K562 (cell line): ENCODE measurements around the gene TSR3. TPM values are rescaled to one million over a fixed set of nuclear protein-coding genes. Genes with fewer than 3 reads are reported as not detected.

ENCODE experiments used
- ATF7 ChIP-seq: fragments of 450-650 bp; IDR thresholded peaks from 2 replicates; pipeline ENCODE4 v1.7.1; 2014; ENCODE audit warnings: mild to moderate bottlenecking, moderate library complexity
- CHD2 ChIP-seq: IDR thresholded peaks from 2 replicates; pipeline ENCODE4 v1.6.1; 2011; ENCODE audit warnings: low read depth, low read length
- CHD4 ChIP-seq: fragments of 200-600 bp; sonication (generic); IDR thresholded peaks from 3 replicates; pipeline ENCODE4 v1.6.1; 2012; ENCODE audit warnings: low read depth, mild to moderate bottlenecking, mixed read lengths, low read length, inconsistent platforms; ENCODE audit not compliant: insufficient read depth, insufficient replicate concordance, poor library complexity, severe bottlenecking
- CTBP1 ChIP-seq: fragments of 450-650 bp; IDR thresholded peaks from 2 replicates; pipeline ENCODE4 v1.6.1; 2016; ENCODE audit warnings: borderline replicate concordance
- CXXC5 ChIP-seq: fragments of 250-450 bp; sonication (Bioruptor Pico); IDR thresholded peaks from 2 replicates; pipeline ENCODE4 v1.8.0; 2022; ENCODE audit warnings: inconsistent platforms, mild to moderate bottlenecking, moderate library complexity
- EGR1 ChIP-seq: fragments of 450-650 bp; conservative IDR thresholded peaks from 2 replicates; pipeline ENCODE4 v1.6.1; 2017; ENCODE audit warnings: mild to moderate bottlenecking
- FOSL1 ChIP-seq: fragments of 200-800 bp; sonication (Bioruptor generic); conservative IDR thresholded peaks from 2 replicates; pipeline ENCODE4 v1.6.1; 2016; ENCODE audit warnings: missing genetic modification characterization, missing compliant biosample characterization
- GABPA ChIP-seq: fragments of 200-800 bp; sonication (Bioruptor generic); conservative IDR thresholded peaks from 2 replicates; pipeline ENCODE4 v1.6.1; 2016; ENCODE audit warnings: low read depth, missing genetic modification characterization, missing compliant biosample characterization
- GABPB1 ChIP-seq: sonication (generic); formaldehyde crosslinking; IDR thresholded peaks from 2 replicates; pipeline ENCODE4 v1.8.0; 2022; ENCODE audit warnings: mild to moderate bottlenecking, missing genetic modification reagents
- MTA3 ChIP-seq: fragments of 450-650 bp; formaldehyde crosslinking; IDR thresholded peaks from 2 replicates; pipeline ENCODE4 v1.6.1; 2017; ENCODE audit warnings: mild to moderate bottlenecking, borderline replicate concordance
- NCOA1 ChIP-seq: fragments of 450-650 bp; IDR thresholded peaks from 2 replicates; pipeline ENCODE4 v1.6.1; 2016; ENCODE audit warnings: low read depth
- NFIC ChIP-seq: fragments of 450-650 bp; IDR thresholded peaks from 2 replicates; pipeline ENCODE4 v1.6.1; 2017; ENCODE audit warnings: mild to moderate bottlenecking, inconsistent platforms
- RBM14 ChIP-seq: fragments of 200-400 bp; formaldehyde crosslinking; IDR thresholded peaks from 2 replicates; pipeline ENCODE4 v1.6.1; 2018; ENCODE audit warnings: low read depth, mild to moderate bottlenecking, low read length, moderate library complexity, borderline replicate concordance; ENCODE audit not compliant: insufficient read depth
- SMARCA4 ChIP-seq: fragments of 450-650 bp; IDR thresholded peaks from 2 replicates; pipeline ENCODE4 v1.6.1; 2016
- SMARCC2 ChIP-seq: fragments of 450-650 bp; IDR thresholded peaks from 2 replicates; pipeline ENCODE4 v1.6.1; 2017; ENCODE audit warnings: antibody characterized with exemption, moderate library complexity, mild to moderate bottlenecking, low read depth
- TSC22D4 ChIP-seq: fragments of 450-650 bp; IDR thresholded peaks from 2 replicates; pipeline ENCODE4 v1.6.1; 2016; ENCODE audit warnings: missing genetic modification characterization, missing biosample characterization, control low read depth
- ZNF41 ChIP-seq: fragments of 250-450 bp; sonication (Bioruptor Pico); conservative IDR thresholded peaks from 2 replicates; pipeline ENCODE4 v1.4.0; 2020; ENCODE audit warnings: mild to moderate bottlenecking
- ZNF586 ChIP-seq: fragments of 450-650 bp; formaldehyde crosslinking; conservative IDR thresholded peaks from 2 replicates; pipeline ENCODE4 v1.4.0; 2020; ENCODE audit warnings: mild to moderate bottlenecking, moderate library complexity
- ZNF785 ChIP-seq: fragments of 250-450 bp; sonication (Bioruptor Pico); IDR thresholded peaks from 2 replicates; pipeline ENCODE4 v1.4.0; 2020; ENCODE audit warnings: mild to moderate bottlenecking
- polyA plus RNA-seq, 8 experiments: library from polyadenylated mRNA; depleted of rRNA in 4 of 8; stranded (reverse) in 5 of 8; unstranded in 3 of 8; fragments of >200 nt; fragmentation: Nextera tagmentation in 2 of 8; fragmentation: Illumina TruSeq in 1 of 8; extraction: Ambion mirVana in 2 of 8; extraction: Trizol in 1 of 8; gene quantifications; 2 replicates each; pipeline versions ENCODE4 v1.2.1 to v1.2.3, GENCODE V29; 2011 to 2014; ENCODE audit warnings: inconsistent platforms in 1 of 8, missing spikeins in 1 of 8
- total RNA-seq, 7 experiments: library from RNA; depleted of rRNA in 6 of 7; stranded (reverse); fragments of >200 nt in 6 of 7; fragmentation: Illumina TruSeq in 2 of 7; extraction: Trizol in 2 of 7; gene quantifications; 2 replicates each; pipeline versions ENCODE4 v1.2.1 to v1.2.3, GENCODE V29; 2011 to 2021; ENCODE audit warnings: low replicate concordance in 1 of 7
- TF ChIP-seq, protein P1 (sequence below): fragments of 450-650 bp; formaldehyde crosslinking; IDR thresholded peaks from 2 replicates; pipeline ENCODE4 v1.4.0; 2020; ENCODE audit warnings: mild to moderate bottlenecking
- TF ChIP-seq, protein P2 (sequence below): sonication (generic); formaldehyde crosslinking; IDR thresholded peaks from 2 replicates; pipeline ENCODE4 v1.8.0; 2023; ENCODE audit warnings: mild to moderate bottlenecking, missing genetic modification reagents
- TF ChIP-seq, protein P3 (sequence below): sonication (generic); formaldehyde crosslinking; IDR thresholded peaks from 2 replicates; pipeline ENCODE4 v1.8.0; 2022; ENCODE audit warnings: mild to moderate bottlenecking, missing genetic modification reagents
- TF ChIP-seq, protein P4 (sequence below): sonication (generic); formaldehyde crosslinking; IDR thresholded peaks from 2 replicates; pipeline ENCODE4 v1.9.0; 2022; ENCODE audit warnings: mild to moderate bottlenecking, missing genetic modification reagents

The TSR3 gene
- total and polyA plus RNA-seq, 9 of the 15 experiments (the other 6 are each of a cell fraction or from before 2014, with no cell fraction given) = 1.5 to 74.8 (median 16.5) TPM

DNA sequence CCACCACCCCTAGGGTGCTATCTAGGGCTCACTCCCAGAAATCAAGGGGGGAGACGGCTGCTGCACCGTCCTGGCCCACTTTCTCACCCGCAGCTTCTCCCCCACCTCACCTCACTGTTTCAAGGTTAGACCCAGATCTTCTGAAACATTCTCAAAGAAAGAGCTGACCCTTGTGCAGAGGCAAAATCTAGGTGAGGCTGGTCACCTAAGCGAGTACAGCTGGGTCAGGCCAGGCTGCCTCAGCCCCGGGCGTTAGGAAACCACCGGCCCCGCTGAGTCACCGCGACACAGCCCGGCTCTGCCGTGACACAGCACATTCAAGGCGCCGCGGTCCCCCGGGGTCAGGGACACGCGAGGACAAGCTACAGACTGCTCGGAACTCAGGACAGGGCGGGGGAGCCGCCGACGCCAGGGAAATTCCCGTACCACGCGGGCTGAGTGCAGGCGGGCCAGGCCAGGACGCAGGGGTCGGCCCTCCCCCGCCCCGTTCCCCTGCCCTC lies 27.2 kb upstream of the TSR3 start (continued):
- peak; percentile 38; the same call in 1 of the 2 replicates for TF ChIP-seq EGR1
- peak; percentile 90 for TF ChIP-seq SMARCA4
- no peak for TF ChIP-seq ZNF785 (CRISPR knock-in tag)
- TF ChIP-seq FOSL1 (tag) = peak; percentile 96
- TF ChIP-seq, protein P1, sequence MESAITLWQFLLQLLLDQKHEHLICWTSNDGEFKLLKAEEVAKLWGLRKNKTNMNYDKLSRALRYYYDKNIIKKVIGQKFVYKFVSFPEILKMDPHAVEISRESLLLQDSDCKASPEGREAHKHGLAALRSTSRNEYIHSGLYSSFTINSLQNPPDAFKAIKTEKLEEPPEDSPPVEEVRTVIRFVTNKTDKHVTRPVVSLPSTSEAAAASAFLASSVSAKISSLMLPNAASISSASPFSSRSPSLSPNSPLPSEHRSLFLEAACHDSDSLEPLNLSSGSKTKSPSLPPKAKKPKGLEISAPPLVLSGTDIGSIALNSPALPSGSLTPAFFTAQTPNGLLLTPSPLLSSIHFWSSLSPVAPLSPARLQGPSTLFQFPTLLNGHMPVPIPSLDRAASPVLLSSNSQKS (CRISPR knock-in tag) = no peak
- peak; percentile 50 for TF ChIP-seq CTBP1
- TF ChIP-seq ATF7 = peak; percentile 62; the same call in 1 of the 2 replicates
- TF ChIP-seq NFIC = peak; percentile 44
- no peak for TF ChIP-seq TSC22D4 (tag)
- TF ChIP-seq CHD2 = no peak
- 0 out of 2 replicates have a peak, but pooled peaks have one; percentile 60 for TF ChIP-seq CXXC5 (CRISPR knock-in tag)
- no peak for TF ChIP-seq ZNF41 (CRISPR knock-in tag)
- TF ChIP-seq, protein P2, sequence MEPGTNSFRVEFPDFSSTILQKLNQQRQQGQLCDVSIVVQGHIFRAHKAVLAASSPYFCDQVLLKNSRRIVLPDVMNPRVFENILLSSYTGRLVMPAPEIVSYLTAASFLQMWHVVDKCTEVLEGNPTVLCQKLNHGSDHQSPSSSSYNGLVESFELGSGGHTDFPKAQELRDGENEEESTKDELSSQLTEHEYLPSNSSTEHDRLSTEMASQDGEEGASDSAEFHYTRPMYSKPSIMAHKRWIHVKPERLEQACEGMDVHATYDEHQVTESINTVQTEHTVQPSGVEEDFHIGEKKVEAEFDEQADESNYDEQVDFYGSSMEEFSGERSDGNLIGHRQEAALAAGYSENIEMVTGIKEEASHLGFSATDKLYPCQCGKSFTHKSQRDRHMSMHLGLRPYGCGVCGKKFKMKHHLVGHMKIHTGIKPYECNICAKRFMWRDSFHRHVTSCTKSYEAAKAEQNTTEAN (CRISPR knock-in tag) = 0 out of 2 replicates have a peak, but pooled peaks have one; percentile 64
- TF ChIP-seq CHD4 = no peak
- TF ChIP-seq NCOA1 = peak; percentile 86
- TF ChIP-seq, protein P3, sequence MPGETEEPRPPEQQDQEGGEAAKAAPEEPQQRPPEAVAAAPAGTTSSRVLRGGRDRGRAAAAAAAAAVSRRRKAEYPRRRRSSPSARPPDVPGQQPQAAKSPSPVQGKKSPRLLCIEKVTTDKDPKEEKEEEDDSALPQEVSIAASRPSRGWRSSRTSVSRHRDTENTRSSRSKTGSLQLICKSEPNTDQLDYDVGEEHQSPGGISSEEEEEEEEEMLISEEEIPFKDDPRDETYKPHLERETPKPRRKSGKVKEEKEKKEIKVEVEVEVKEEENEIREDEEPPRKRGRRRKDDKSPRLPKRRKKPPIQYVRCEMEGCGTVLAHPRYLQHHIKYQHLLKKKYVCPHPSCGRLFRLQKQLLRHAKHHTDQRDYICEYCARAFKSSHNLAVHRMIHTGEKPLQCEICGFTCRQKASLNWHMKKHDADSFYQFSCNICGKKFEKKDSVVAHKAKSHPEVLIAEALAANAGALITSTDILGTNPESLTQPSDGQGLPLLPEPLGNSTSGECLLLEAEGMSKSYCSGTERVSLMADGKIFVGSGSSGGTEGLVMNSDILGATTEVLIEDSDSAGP (CRISPR knock-in tag) = no peak
- TF ChIP-seq RBM14 = no peak
- TF ChIP-seq ZNF586 (CRISPR knock-in tag) = no peak
- TF ChIP-seq, protein P4, sequence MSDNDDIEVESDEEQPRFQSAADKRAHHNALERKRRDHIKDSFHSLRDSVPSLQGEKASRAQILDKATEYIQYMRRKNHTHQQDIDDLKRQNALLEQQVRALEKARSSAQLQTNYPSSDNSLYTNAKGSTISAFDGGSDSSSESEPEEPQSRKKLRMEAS (CRISPR knock-in tag) = no peak
- no peak for TF ChIP-seq GABPA (tag)
- peak; percentile 65; the same call in 1 of the 2 replicates for TF ChIP-seq SMARCC2
- TF ChIP-seq MTA3 = peak; percentile 88
- peak; percentile 67 for TF ChIP-seq GABPB1
